WERI-Rb-1 (cell line): Measurements from ENCODE around the gene DHX15.
"Not testable (repeated sequence)": the region's sequence is repeated elsewhere in the genome, so short reads cannot be mapped to it uniquely, and the experiment has no call there.

ENCODE experiments used
- DNase-seq: peaks from one replicate; pipeline ENCODE4 v3.0.0-alpha.2; 2020
- H3K27ac ChIP-seq: fragments of 250-450 bp; sonication (Bioruptor Pico); 2 replicates; pipeline ENCODE4 v1.5.1; 2020; ENCODE audit warnings: mild to moderate bottlenecking, moderate library complexity
- H3K27me3 ChIP-seq: fragments of 250-450 bp; sonication (Bioruptor Pico); 2 replicates; pipeline ENCODE4 v1.5.1; 2021; ENCODE audit warnings: mild to moderate bottlenecking, low read depth, moderate library complexity; ENCODE audit not compliant: insufficient read depth, severe bottlenecking
- H3K36me3 ChIP-seq: fragments of 250-450 bp; sonication (Bioruptor Pico); 2 replicates; pipeline ENCODE4 v1.5.1; 2020; ENCODE audit warnings: mild to moderate bottlenecking, moderate library complexity
- H3K4me3 ChIP-seq: 2 replicates; pipeline ENCODE4 v1.5.1; 2011; ENCODE audit warnings: low read depth, mild to moderate bottlenecking, control low read depth, low read length
- H3K9me3 ChIP-seq: fragments of 250-450 bp; sonication (Bioruptor Pico); 2 replicates; pipeline ENCODE4 v1.5.1; 2021; ENCODE audit warnings: mild to moderate bottlenecking, moderate library complexity; ENCODE audit not compliant: severe bottlenecking
- TF ChIP-seq, protein P1 (sequence below): IDR thresholded peaks from 2 replicates; pipeline ENCODE4 v1.5.1; 2011; ENCODE audit warnings: low read depth, mild to moderate bottlenecking, control low read depth, inconsistent platforms, low read length

The DHX15 gene

GRCh38 chr4:24510091-24510490 is 74.3 kb downstream of the DHX15 start:
- Histone ChIP-seq H3K9me3 (no peaks in the 10 kb centered on the region), H3K4me3 (no peak overlapping the region), H3K36me3 (peaks cover 6% of the 10 kb centered on the region; the same call in 1 of the 2 replicates), H3K27me3 (no peaks in the 10 kb centered on the region), H3K27ac (no peak overlapping the region)
- TF ChIP-seq, protein P1, sequence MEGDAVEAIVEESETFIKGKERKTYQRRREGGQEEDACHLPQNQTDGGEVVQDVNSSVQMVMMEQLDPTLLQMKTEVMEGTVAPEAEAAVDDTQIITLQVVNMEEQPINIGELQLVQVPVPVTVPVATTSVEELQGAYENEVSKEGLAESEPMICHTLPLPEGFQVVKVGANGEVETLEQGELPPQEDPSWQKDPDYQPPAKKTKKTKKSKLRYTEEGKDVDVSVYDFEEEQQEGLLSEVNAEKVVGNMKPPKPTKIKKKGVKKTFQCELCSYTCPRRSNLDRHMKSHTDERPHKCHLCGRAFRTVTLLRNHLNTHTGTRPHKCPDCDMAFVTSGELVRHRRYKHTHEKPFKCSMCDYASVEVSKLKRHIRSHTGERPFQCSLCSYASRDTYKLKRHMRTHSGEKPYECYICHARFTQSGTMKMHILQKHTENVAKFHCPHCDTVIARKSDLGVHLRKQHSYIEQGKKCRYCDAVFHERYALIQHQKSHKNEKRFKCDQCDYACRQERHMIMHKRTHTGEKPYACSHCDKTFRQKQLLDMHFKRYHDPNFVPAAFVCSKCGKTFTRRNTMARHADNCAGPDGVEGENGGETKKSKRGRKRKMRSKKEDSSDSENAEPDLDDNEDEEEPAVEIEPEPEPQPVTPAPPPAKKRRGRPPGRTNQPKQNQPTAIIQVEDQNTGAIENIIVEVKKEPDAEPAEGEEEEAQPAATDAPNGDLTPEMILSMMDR: no peak
- no peak for DNase-seq

GRCh38 chr4:24508541-24508940 is 75.8 kb downstream of the DHX15 start:
- TF ChIP-seq, protein P1: no peak
- H3K36me3 ChIP-seq: no peaks in the 10 kb centered on the region
- no peak overlapping the region for H3K4me3 ChIP-seq
- no peaks in the 10 kb centered on the region for H3K9me3 ChIP-seq
- DNase-seq: no peak
- H3K27me3 ChIP-seq: no peaks in the 10 kb centered on the region
- H3K27ac ChIP-seq: no peak overlapping the region

- TF ChIP-seq, protein P1: no peak
- no peak for DNase-seq
- no peaks in the 10 kb centered on the region for H3K27me3 ChIP-seq
- H3K27ac ChIP-seq: no peak overlapping the region
- H3K9me3 ChIP-seq: no peaks in the 10 kb centered on the region
- H3K4me3 ChIP-seq: no peak overlapping the region
- H3K36me3 ChIP-seq: no peaks in the 10 kb centered on the region
Observed at GRCh38 chr4:24507439-24507838, 76.9 kb downstream of the DHX15 start.

- H3K4me3 ChIP-seq, DNase-seq, H3K36me3 ChIP-seq, H3K27me3 ChIP-seq, H3K9me3 ChIP-seq, H3K27ac ChIP-seq: not testable (repeated sequence)
Observed at GRCh38 chr4:24503090-24503489, 81.3 kb downstream of the DHX15 start.

DNA sequence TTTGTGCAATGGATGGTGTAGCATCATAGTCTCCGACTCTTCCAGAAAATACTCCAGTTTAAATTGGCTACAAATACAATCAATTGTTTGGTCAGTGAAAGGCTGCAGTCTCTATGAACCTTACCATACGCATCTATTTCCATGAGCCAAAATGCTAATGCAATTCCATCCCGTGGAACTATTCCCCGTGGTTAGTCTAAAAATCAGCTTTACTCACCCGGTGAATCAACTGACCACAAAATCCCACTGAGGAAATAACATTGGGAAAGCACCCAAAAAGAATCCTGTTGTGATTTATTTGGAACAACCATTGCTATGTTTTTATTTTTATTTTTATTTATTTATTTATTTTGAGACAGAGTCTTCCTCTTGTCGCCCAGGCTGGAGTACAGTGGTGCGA is 87.1 kb downstream of the DHX15 start:
- H3K27me3 ChIP-seq: no peaks in the 10 kb centered on the region
- no peak for DNase-seq
- H3K36me3 ChIP-seq: no peaks in the 10 kb centered on the region
- TF ChIP-seq, protein P1: no peak
- no peak overlapping the region for H3K27ac ChIP-seq
- H3K9me3 ChIP-seq: no peaks in the 10 kb centered on the region
- no peak overlapping the region for H3K4me3 ChIP-seq

DNA sequence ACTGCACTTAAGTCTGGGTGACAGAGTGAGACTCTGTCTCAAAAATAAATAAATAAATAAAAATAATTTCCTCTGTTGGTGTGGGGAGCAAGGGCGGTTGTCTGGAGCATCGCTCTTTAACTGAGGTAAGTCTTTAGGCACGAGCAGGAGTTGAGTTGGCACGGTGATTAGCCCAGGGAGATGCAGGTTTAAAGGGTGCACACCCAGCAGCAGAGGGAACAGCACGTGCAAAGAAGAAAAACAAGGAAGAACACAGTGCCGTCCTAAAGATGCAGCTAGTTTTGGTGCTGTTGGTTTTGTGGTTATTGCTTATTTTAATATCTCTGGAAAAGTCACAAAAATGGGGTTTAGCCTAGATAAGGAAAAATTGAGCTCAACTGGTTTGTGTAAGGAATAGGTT is 87.8 kb downstream of the DHX15 start:
- DNase-seq: no peak
- Histone ChIP-seq H3K9me3 (no peaks in the 10 kb centered on the region), H3K36me3 (no peaks in the 10 kb centered on the region), H3K27me3 (no peaks in the 10 kb centered on the region), H3K27ac (no peak overlapping the region), H3K4me3 (no peak overlapping the region)
- TF ChIP-seq, protein P1: no peak
